Calu3 (cell line): Measurements from ENCODE around the gene KSR2. TPM values are rescaled to one million over a fixed set of nuclear protein-coding genes. Genes with fewer than 3 reads are reported as not detected.
A peak's percentile ranks its signal among the peaks of the same experiment; 100 is the strongest.

Experiments used
- BruUV-seq: library from RNA; stranded (reverse); fragments of 400-500 nt; replicated peaks from 2 replicates; lab custom pipeline; 2021; lab: Mats Ljungman, UMichigan
- CTCF ChIA-PET: fragments of 300-600 bp; sonication (Branson Sonifier 250); formaldehyde crosslinking; loops from one replicate; lab custom pipeline; 2022; ENCODE audit warnings: antibody characterized with exemption; lab: Charles Lee
- DNase-seq: peaks from one replicate; pipeline ENCODE4 v3.0.0; 2022
- H3K27ac Mint-ChIP-seq: one replicate; pipeline ENCODE4 v1.8.0; 2022; ENCODE audit warnings: mixed read lengths; ENCODE audit not compliant: unreplicated experiment
- H3K27me3 Mint-ChIP-seq: one replicate; pipeline ENCODE4 v1.8.0; 2022; ENCODE audit warnings: mixed read lengths; ENCODE audit not compliant: unreplicated experiment
- H3K36me3 Mint-ChIP-seq: one replicate; pipeline ENCODE4 v1.8.0; 2022; ENCODE audit warnings: mild to moderate bottlenecking, moderate library complexity, mixed read lengths; ENCODE audit not compliant: insufficient read depth, unreplicated experiment
- H3K4me1 Mint-ChIP-seq: one replicate; pipeline ENCODE4 v1.8.0; 2022; ENCODE audit warnings: mild to moderate bottlenecking, low read depth, mixed read lengths; ENCODE audit not compliant: unreplicated experiment
- H3K4me3 Mint-ChIP-seq: one replicate; pipeline ENCODE4 v1.8.0; 2022; ENCODE audit warnings: mild to moderate bottlenecking, low read depth, moderate library complexity, mixed read lengths; ENCODE audit not compliant: unreplicated experiment
- H3K9me3 Mint-ChIP-seq: one replicate; pipeline ENCODE4 v1.8.0; 2022; ENCODE audit warnings: low read depth, mixed read lengths; ENCODE audit not compliant: unreplicated experiment
- CTCF ChIP-seq: fragments of 200-600 bp; IDR thresholded peaks from one replicate; pipeline ENCODE4 v1.8.0; 2022; ENCODE audit warnings: antibody characterized with exemption; ENCODE audit not compliant: unreplicated experiment
- intact Hi-C: fragments of 100-400 bp; cut with micrococcal nuclease; formaldehyde crosslinking; loops from one replicate; pipeline ENCODE4 v1.10.0; 2022; ENCODE audit not compliant: unreplicated experiment
- total RNA-seq: library from RNA; stranded (reverse); gene quantifications from 2 replicates; pipeline ENCODE4 v1.2.3, GENCODE V29; 2022

Gene KSR2
- total RNA-seq, 1 experiment from 2014 or later, result 1.9 TPM

- CTCF ChIA-PET, result no interaction called here
- no TSS peak for BruUV-seq
- no peaks in the 10 kb centered on the region for H3K36me3 Mint-ChIP-seq
- no peaks in the 10 kb centered on the region for H3K9me3 Mint-ChIP-seq
- peaks cover 63% of the 10 kb centered on the region for H3K27me3 Mint-ChIP-seq
- H3K27ac Mint-ChIP-seq, result no peak overlapping the region
- H3K4me3 Mint-ChIP-seq, result no peak overlapping the region
- TF ChIP-seq CTCF, result no peak
- H3K4me1 Mint-ChIP-seq, result no peaks in the 10 kb centered on the region
- DNase-seq, result no peak
- intact Hi-C loops, result loop anchor here (5.0 kb wide), 2 partner anchors 163 to 437 kb away; no protein-coding TSS in a partner anchor
Measured at GRCh38 chr12:117674763-117675162, 294.0 kb downstream of the KSR2 start.

GRCh38 chr12:117674313-117674712 lies 294.5 kb downstream of the KSR2 start:
- no TSS peak for BruUV-seq
- H3K4me1 Mint-ChIP-seq, result no peaks in the 10 kb centered on the region
- intact Hi-C loops, result loop anchor here (5.0 kb wide), 2 partner anchors 163 to 437 kb away; no protein-coding TSS in a partner anchor
- no peaks in the 10 kb centered on the region for H3K9me3 Mint-ChIP-seq
- H3K27ac Mint-ChIP-seq, result no peak overlapping the region
- DNase-seq, result no peak
- H3K36me3 Mint-ChIP-seq, result no peaks in the 10 kb centered on the region
- CTCF ChIA-PET, result interaction anchor here (0.6 kb wide), 1 partner anchor 334 kb away, joined by 5 read pairs; no protein-coding TSS in a partner anchor
- peaks cover 64% of the 10 kb centered on the region for H3K27me3 Mint-ChIP-seq
- no peak overlapping the region for H3K4me3 Mint-ChIP-seq
- no peak for TF ChIP-seq CTCF

- Mint-ChIP-seq H3K9me3 (no peaks in the 10 kb centered on the region), H3K4me1 (no peaks in the 10 kb centered on the region), H3K36me3 (no peaks in the 10 kb centered on the region), H3K4me3 (no peak overlapping the region), H3K27ac (no peak overlapping the region), H3K27me3 (peaks cover 88% of the 10 kb centered on the region)
- peak; percentile 72 for DNase-seq
- intact Hi-C loops, result loop anchor here (1.0 to 5.0 kb wide), 4 partner anchors 166 to 459 kb away; no protein-coding TSS in a partner anchor
- peak; percentile 59 for TF ChIP-seq CTCF
- no TSS peak for BruUV-seq
- CTCF ChIA-PET, result interaction anchor here (1.0 to 1.1 kb wide), 2 partner anchors 182 to 305 kb away, joined by 3 to 12 read pairs; no protein-coding TSS in a partner anchor
Measured at GRCh38 chr12:117671734-117672133, 297.1 kb downstream of the KSR2 start.

- CTCF ChIA-PET, result no interaction called here
- no TSS peak for BruUV-seq
- Mint-ChIP-seq H3K36me3 (no peaks in the 10 kb centered on the region), H3K4me1 (no peaks in the 10 kb centered on the region), H3K9me3 (no peaks in the 10 kb centered on the region), H3K27me3 (peaks cover 62% of the 10 kb centered on the region), H3K4me3 (no peak overlapping the region), H3K27ac (no peak overlapping the region)
- no peak for DNase-seq
- TF ChIP-seq CTCF, result no peak
- intact Hi-C loops, result no loop called here
Measured at GRCh38 chr12:117664169-117664568, 304.6 kb downstream of the KSR2 start.
